SK-N-SH treated with all-trans-retinoic acid at 6 μM for 48 hours (cell line): Measurements from ENCODE around the gene NACAD.

Source experiments
- CREB5 ChIP-seq: fragments of 250-450 bp; sonication (Bioruptor Pico); IDR thresholded peaks from 2 replicates; pipeline ENCODE4 v1.5.1; 2020; ENCODE audit warnings: low read depth, mild to moderate bottlenecking, moderate library complexity
- GLIS3 ChIP-seq: fragments of 250-450 bp; sonication (Bioruptor Pico); IDR thresholded peaks from 2 replicates; pipeline ENCODE4 v1.5.0; 2020; ENCODE audit warnings: mild to moderate bottlenecking, moderate library complexity
- PPARA ChIP-seq: fragments of 250-450 bp; sonication (Bioruptor Pico); IDR thresholded peaks from 2 replicates; pipeline ENCODE4 v1.5.0; 2020; ENCODE audit warnings: mild to moderate bottlenecking, borderline replicate concordance
- ZC3H10 ChIP-seq: fragments of 250-450 bp; sonication (Bioruptor Pico); IDR thresholded peaks from 2 replicates; pipeline ENCODE4 v1.5.1; 2021; ENCODE audit warnings: mild to moderate bottlenecking, moderate library complexity
- ZFP30 ChIP-seq: fragments of 450-650 bp; formaldehyde crosslinking; IDR thresholded peaks from 2 replicates; pipeline ENCODE4 v1.5.0; 2022; ENCODE audit warnings: mild to moderate bottlenecking, moderate library complexity
- ZNF8 ChIP-seq: fragments of 450-650 bp; formaldehyde crosslinking; IDR thresholded peaks from 2 replicates; pipeline ENCODE4 v1.5.0; 2020; ENCODE audit warnings: mild to moderate bottlenecking, moderate library complexity
- TF ChIP-seq, protein P1 (sequence below): fragments of 250-450 bp; sonication (Bioruptor Pico); IDR thresholded peaks from 2 replicates; pipeline ENCODE4 v1.8.0; 2020; ENCODE audit warnings: mild to moderate bottlenecking, moderate library complexity, borderline replicate concordance

GRCh38 chr7:45126920-45127319 is 38.2 kb upstream of the NACAD start:
- TF ChIP-seq GLIS3 (CRISPR knock-in tag) (no peak), PPARA (CRISPR knock-in tag) (no peak), CREB5 (CRISPR knock-in tag) (no peak), ZFP30 (CRISPR knock-in tag) (no peak), ZC3H10 (CRISPR knock-in tag) (no peak), ZNF8 (CRISPR knock-in tag) (no peak)
- TF ChIP-seq, protein P1, sequence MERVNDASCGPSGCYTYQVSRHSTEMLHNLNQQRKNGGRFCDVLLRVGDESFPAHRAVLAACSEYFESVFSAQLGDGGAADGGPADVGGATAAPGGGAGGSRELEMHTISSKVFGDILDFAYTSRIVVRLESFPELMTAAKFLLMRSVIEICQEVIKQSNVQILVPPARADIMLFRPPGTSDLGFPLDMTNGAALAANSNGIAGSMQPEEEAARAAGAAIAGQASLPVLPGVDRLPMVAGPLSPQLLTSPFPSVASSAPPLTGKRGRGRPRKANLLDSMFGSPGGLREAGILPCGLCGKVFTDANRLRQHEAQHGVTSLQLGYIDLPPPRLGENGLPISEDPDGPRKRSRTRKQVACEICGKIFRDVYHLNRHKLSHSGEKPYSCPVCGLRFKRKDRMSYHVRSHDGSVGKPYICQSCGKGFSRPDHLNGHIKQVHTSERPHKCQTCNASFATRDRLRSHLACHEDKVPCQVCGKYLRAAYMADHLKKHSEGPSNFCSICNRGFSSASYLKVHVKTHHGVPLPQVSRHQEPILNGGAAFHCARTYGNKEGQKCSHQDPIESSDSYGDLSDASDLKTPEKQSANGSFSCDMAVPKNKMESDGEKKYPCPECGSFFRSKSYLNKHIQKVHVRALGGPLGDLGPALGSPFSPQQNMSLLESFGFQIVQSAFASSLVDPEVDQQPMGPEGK (CRISPR knock-in tag): no peak
